Parathyroid adenoma (tissue), 2 donors: Measurements from ENCODE around the gene BCO2.
"Not testable (repeated sequence)": the region's sequence is repeated elsewhere in the genome, so short reads cannot be mapped to it uniquely, and the experiment has no call there.

Source experiments
- H2AFZ ChIP-seq: fragments of 300-600 bp; sonication (generic); one replicate; pipeline ENCODE4 v1.7.0; 2017; ENCODE audit warnings: antibody characterized with exemption, mild to moderate bottlenecking
- H3K27ac ChIP-seq: fragments of 300-600 bp; sonication (generic); one replicate; pipeline ENCODE4 v1.7.0; 2017
- H3K27me3 ChIP-seq: fragments of 300-600 bp; sonication (generic); one replicate; pipeline ENCODE4 v1.7.0; 2017; ENCODE audit warnings: low read length; ENCODE audit not compliant: control insufficient read depth, insufficient read depth
- H3K36me3 ChIP-seq: fragments of 300-600 bp; sonication (generic); one replicate; pipeline ENCODE4 v1.7.0; 2017; ENCODE audit warnings: low read length; ENCODE audit not compliant: control insufficient read depth, insufficient read depth
- H3K4me1 ChIP-seq: fragments of 300-600 bp; sonication (generic); one replicate; pipeline ENCODE4 v1.7.0; 2017; ENCODE audit warnings: control low read depth
- H3K4me2 ChIP-seq: fragments of 300-600 bp; sonication (generic); one replicate; pipeline ENCODE4 v1.7.0; 2017; ENCODE audit warnings: low read length
- H3K4me3 ChIP-seq: fragments of 300-600 bp; sonication (generic); one replicate; pipeline ENCODE4 v1.7.0; 2017; ENCODE audit warnings: low read depth, low read length
- H3K79me2 ChIP-seq: fragments of 300-600 bp; sonication (generic); one replicate; pipeline ENCODE4 v1.7.0; 2017; ENCODE audit warnings: control low read depth
- H3K9ac ChIP-seq: fragments of 300-600 bp; sonication (generic); one replicate; pipeline ENCODE4 v1.7.0; 2017; ENCODE audit warnings: mild to moderate bottlenecking
- H3K9me3 ChIP-seq: fragments of 300-600 bp; sonication (generic); one replicate; pipeline ENCODE4 v1.7.0; 2017; ENCODE audit warnings: low read length; ENCODE audit not compliant: control insufficient read depth
- CTCF ChIP-seq: fragments of 300-600 bp; sonication (generic); IDR thresholded peaks from one replicate; pipeline ENCODE4 v1.7.0; 2017; ENCODE audit warnings: antibody characterized with exemption, mild to moderate bottlenecking
- donor health status: primary hyperparathyroidism.

Gene BCO2

GRCh38 chr11:112185883-112186282 lies 10.6 kb downstream of the BCO2 start:
- no peaks in the 10 kb centered on the region for H3K36me3 ChIP-seq
- H3K27ac ChIP-seq = no peak overlapping the region
- H3K27me3 ChIP-seq = no peaks in the 10 kb centered on the region
- H3K9ac ChIP-seq = no peak overlapping the region
- no peak overlapping the region for H3K4me3 ChIP-seq
- H3K4me2 ChIP-seq = no peak overlapping the region
- H2AFZ ChIP-seq = no peak overlapping the region
- H3K79me2 ChIP-seq = no peaks in the 10 kb centered on the region
- TF ChIP-seq CTCF = no peak
- H3K4me1 ChIP-seq = no peaks in the 10 kb centered on the region
- H3K9me3 ChIP-seq = no peaks in the 10 kb centered on the region

GRCh38 chr11:112186304-112186703 lies 11.0 kb downstream of the BCO2 start:
- H3K79me2 ChIP-seq = no peaks in the 10 kb centered on the region
- H3K4me1 ChIP-seq = no peaks in the 10 kb centered on the region
- H3K27ac ChIP-seq = no peak overlapping the region
- no peaks in the 10 kb centered on the region for H3K27me3 ChIP-seq
- H3K4me3 ChIP-seq = no peak overlapping the region
- no peaks in the 10 kb centered on the region for H3K36me3 ChIP-seq
- H3K9me3 ChIP-seq = no peaks in the 10 kb centered on the region
- no peak overlapping the region for H3K4me2 ChIP-seq
- H2AFZ ChIP-seq = no peak overlapping the region
- H3K9ac ChIP-seq = no peak overlapping the region
- no peak for TF ChIP-seq CTCF

- H2AFZ ChIP-seq, H3K36me3 ChIP-seq, H3K9me3 ChIP-seq, H3K4me1 ChIP-seq, H3K4me2 ChIP-seq, H3K4me3 ChIP-seq, H3K79me2 ChIP-seq, H3K27me3 ChIP-seq, H3K9ac ChIP-seq, H3K27ac ChIP-seq: not testable (repeated sequence)
Measured at GRCh38 chr11:112195113-112195512, 19.8 kb downstream of the BCO2 start.

GRCh38 chr11:112195951-112196351 lies 20.6 kb downstream of the BCO2 start:
- no peaks in the 10 kb centered on the region for H3K9me3 ChIP-seq
- no peak overlapping the region for H3K27ac ChIP-seq
- no peaks in the 10 kb centered on the region for H3K79me2 ChIP-seq
- no peak for TF ChIP-seq CTCF
- no peaks in the 10 kb centered on the region for H3K36me3 ChIP-seq
- no peaks in the 10 kb centered on the region for H3K4me1 ChIP-seq
- no peak overlapping the region for H3K4me2 ChIP-seq
- H3K27me3 ChIP-seq = no peaks in the 10 kb centered on the region
- H2AFZ ChIP-seq = no peak overlapping the region
- no peak overlapping the region for H3K4me3 ChIP-seq
- H3K9ac ChIP-seq = no peak overlapping the region

- Histone ChIP-seq H3K27me3 (no peaks in the 10 kb centered on the region), H3K9ac (no peak overlapping the region), H3K36me3 (no peaks in the 10 kb centered on the region), H3K79me2 (no peaks in the 10 kb centered on the region), H2AFZ (no peak overlapping the region), H3K4me3 (no peak overlapping the region), H3K4me2 (no peak overlapping the region), H3K9me3 (no peaks in the 10 kb centered on the region), H3K4me1 (no peaks in the 10 kb centered on the region), H3K27ac (no peak overlapping the region)
- no peak for TF ChIP-seq CTCF
Measured at GRCh38 chr11:112196519-112197087, 21.3 kb downstream of the BCO2 start.

- not testable (repeated sequence) for H3K9ac ChIP-seq, H3K4me3 ChIP-seq, H3K36me3 ChIP-seq, H3K4me2 ChIP-seq, H3K27me3 ChIP-seq, H3K4me1 ChIP-seq, H3K27ac ChIP-seq, H2AFZ ChIP-seq, H3K9me3 ChIP-seq, H3K79me2 ChIP-seq
Measured at GRCh38 chr11:112199101-112199500, 23.8 kb downstream of the BCO2 start.
